Embryonic facial prominence (tissue), 1 donor: ENCODE results near the gene KMT2E.

ENCODE experiments used
- DNase-seq: peaks from one replicate; pipeline ENCODE4 v3.0.0-alpha.2; 2016; ENCODE audit errors: extremely low spot score

KMT2E gene

DNA sequence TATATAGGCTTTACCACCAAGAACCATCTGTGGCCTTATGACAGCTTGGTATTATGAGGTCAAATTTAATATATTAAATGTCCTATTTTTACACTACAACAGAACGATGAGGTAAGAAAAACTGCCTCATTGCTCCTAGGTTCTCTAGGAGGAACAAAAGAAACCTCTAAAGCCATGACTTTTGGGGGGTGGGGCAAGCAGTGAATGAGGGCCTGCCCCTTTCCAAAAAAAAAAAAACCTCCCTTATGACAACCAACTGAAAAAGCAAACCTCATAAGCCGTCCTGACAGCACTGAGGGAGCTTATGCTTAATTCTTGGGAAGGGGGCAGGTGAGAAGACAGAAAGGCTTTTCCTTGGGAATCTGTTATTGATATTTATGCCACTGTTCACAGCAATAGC, 116.6 kb downstream of the KMT2E start:
- DNase-seq = no peak

- DNase-seq = no peak
These were observed 117.1 kb downstream of the KMT2E start for GRCh38 chr7:105131033-105131656.

GRCh38 chr7:105131890-105132289, 117.9 kb downstream of the KMT2E start:
- no peak for DNase-seq

GRCh38 chr7:105132335-105132734, 118.3 kb downstream of the KMT2E start:
- no peak for DNase-seq

- no peak for DNase-seq
These were observed 118.8 kb downstream of the KMT2E start for GRCh38 chr7:105132835-105133234.

- DNase-seq = no peak
These were observed 119.4 kb downstream of the KMT2E start for GRCh38 chr7:105133358-105133757.

DNA sequence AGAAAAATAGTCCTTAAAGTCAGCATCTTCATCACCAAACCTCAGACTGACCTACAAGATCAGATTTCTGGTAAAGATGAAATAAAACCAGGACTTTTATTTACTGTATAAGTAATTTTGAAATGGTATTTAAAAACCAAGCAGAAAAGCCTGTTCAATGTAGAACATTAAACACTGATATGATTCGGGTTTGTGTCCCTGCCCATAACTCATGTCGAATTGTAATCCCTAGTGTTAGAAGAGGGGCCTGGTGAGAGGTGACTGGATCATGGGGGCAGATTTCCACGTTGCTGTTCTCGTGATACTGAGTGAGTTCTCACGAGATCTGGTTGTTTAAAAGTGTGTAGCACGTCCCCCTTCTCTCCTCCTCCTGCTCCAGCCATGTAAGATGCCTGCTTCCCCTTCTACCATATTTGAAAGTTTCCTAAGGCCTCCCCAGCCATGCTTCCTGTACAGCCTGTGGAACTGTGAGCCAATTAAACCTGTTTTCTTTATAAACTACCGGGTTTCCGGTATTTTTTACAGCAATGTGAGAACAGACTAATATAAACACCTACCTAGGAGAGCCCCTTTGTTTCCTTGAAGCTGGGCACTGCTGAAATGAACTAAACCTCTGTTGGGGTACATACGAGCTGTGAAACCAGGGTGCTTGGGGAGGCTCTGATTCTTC, 120.1 kb downstream of the KMT2E start:
- no peak for DNase-seq

DNA sequence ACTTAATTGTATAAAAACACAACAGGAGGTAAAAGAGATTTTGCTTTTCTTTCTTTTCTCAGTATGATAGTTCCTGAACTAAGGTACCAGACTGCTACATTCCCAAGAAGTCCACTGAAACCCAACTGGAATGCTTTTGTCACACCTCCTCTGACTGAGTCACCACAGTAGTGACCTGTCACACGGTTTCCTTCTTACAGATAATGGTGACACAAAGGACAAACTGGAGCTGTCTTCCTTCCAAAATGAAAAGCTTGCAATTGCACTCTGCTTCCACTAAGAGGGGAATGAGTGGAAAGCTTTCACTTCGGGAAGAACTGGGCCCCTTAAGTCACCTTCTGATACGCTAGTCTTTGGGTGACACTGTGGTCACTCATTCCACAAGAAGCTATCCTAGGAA, 122.2 kb downstream of the KMT2E start:
- DNase-seq = no peak

DNA sequence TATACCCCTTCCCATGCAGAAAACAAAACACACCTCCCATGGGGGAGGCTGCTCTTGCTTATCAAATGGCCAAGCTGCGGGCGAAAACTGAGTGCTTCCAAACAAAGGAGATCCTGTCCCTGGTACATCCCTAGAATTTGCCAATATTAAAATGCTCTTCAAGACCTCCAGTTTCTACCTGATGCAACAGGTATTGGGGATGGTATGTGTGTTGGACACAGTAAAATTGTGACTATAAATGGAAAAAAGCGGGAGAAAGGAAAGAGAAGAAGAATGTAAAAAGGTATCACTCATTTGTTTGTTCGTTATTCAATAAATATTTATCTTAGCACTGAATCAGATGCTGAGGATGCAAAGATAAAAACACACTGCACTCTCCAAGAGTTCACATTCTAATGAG, 123.9 kb downstream of the KMT2E start:
- DNase-seq = no peak

DNA sequence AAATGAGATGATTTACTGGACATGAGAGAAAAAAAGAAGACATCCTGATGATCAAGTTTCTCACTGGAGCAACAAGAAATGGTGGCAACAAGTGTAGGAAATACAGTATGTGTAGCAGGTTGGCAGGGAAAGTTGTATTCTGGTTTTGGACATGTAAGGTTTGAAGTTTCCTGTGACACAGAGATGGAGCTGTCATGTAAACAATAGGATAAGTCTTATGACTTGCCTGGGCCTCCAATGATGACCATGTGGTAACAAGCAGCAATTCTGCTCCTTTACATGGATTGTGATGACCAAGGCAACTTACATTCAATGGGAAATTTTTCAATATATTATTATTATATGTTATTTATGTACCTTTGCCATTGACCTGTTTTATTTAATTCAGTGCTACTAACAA, 125.4 kb downstream of the KMT2E start:
- no peak for DNase-seq

- no peak for DNase-seq
These were observed 127.1 kb downstream of the KMT2E start for GRCh38 chr7:105141068-105141467.

DNA sequence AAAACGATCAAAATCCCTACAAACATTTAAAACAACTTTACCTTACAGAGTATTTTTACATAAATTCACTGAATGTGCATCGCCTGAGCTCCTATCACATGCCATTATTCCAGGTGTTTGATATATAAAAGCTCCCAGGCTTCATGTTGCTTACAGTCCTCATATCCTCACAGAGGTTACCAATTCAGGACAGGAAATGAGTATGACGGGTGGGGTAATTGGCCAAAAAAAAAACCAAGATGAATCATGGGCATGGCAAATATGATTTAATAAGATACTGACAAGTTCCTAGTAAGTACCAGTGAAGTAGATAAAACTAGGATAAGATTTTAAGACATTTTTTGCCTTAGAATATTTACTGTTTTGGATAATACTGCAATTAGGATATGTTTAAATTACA, 135.8 kb downstream of the KMT2E start:
- no peak for DNase-seq

DNA sequence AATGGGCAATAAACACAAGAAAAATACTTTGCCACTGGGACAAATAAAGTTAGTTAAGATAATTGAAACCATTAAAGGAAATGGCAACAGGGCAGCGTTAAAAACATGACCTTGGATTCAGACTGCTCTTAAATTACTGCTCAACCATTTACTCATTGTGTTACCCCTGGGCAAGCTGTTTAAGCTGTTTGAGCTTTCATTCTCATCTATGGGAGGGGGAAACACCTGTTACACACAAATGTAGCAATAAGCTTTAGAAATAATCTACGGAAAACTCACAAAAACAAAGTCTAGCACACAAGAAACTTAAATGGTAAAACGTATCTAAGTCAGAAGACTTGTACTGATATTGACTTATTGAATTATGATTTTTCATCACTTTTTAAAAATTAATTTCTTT, 137.1 kb downstream of the KMT2E start:
- no peak for DNase-seq

- DNase-seq = no peak
These were observed 139.5 kb downstream of the KMT2E start for GRCh38 chr7:105153531-105153930.

DNA sequence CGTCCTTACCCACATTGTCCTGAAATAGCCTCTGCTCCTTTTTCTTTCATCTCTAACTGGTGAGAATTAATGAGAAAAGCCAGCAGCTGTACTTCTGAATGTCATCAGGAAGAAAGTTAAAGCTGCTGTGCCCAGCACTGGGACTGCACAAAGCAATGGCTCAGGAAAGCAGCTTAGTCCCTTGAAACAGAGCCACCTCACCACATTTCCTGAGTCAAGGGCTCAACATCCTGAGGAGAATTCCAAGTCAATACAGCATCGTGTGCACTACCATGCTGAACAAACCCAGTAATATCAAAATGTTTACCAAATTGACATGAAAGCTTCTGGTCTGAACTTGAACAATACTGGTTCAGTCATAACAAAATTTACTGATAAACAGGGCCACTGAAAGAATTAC, 140.1 kb downstream of the KMT2E start:
- no peak for DNase-seq

- no peak for DNase-seq
These were observed 142.7 kb downstream of the KMT2E start for GRCh38 chr7:105156731-105157130.

GRCh38 chr7:105157278-105157677, 143.3 kb downstream of the KMT2E start:
- no peak for DNase-seq

DNA sequence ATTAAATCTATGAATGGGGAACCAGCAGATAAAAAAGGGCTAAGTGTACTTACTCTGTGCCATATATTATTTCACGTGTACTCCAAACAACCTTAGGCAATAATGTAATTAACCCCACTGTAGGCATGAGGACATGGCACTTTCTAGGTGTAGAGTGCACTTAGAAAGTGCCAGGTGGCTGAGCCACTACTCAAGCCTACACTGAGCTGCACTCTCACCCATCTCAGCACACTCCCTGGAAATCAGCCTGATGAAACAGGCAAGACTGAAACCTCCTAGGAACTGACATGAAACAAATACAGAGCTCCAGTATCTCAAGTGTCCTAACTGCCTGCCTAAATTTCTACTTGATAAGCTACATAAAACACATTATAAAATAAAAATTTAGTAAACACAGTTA, 147.4 kb downstream of the KMT2E start:
- no peak for DNase-seq
